PFSK-1 (cell line): ENCODE measurements around the gene CDHR3.
A peak's percentile ranks its signal among the peaks of the same experiment; 100 is the strongest.

Experiments used
- FOXP2 ChIP-seq: optimal IDR thresholded peaks from 2 replicates; pipeline ENCODE3; 2011; ENCODE audit warnings: borderline replicate concordance, control low read depth, inconsistent platforms; ENCODE audit not compliant: insufficient read depth; ENCODE audit errors: extremely low read length, extremely low read depth
- POLR2AphosphoS5 ChIP-seq: IDR thresholded peaks from 2 replicates; pipeline ENCODE4 v1.6.1; 2012; ENCODE audit warnings: low read depth, mild to moderate bottlenecking, control low read depth, low read length, moderate library complexity
- SIN3A ChIP-seq: IDR thresholded peaks from 2 replicates; pipeline ENCODE4 v1.6.1; 2012; ENCODE audit warnings: mild to moderate bottlenecking, low read length, moderate library complexity, borderline replicate concordance; ENCODE audit not compliant: insufficient read depth
- TAF1 ChIP-seq: IDR thresholded peaks from 2 replicates; pipeline ENCODE4 v1.6.1; 2012; ENCODE audit warnings: low read length, control low read depth, borderline replicate concordance; ENCODE audit not compliant: insufficient read depth
- TF ChIP-seq, protein P1 (sequence below), 2 experiments: IDR thresholded peaks; 2 replicates each; pipeline versions ENCODE4 v1.6.1 to v1.8.0; 2011 to 2012; ENCODE audit warnings: low read depth in 2 of 2, low read length in 2 of 2, control low read depth in 1 of 2, inconsistent platforms in 1 of 2, mild to moderate bottlenecking in 1 of 2, moderate library complexity in 1 of 2; ENCODE audit not compliant: insufficient read depth in 1 of 2

CDHR3 gene

DNA sequence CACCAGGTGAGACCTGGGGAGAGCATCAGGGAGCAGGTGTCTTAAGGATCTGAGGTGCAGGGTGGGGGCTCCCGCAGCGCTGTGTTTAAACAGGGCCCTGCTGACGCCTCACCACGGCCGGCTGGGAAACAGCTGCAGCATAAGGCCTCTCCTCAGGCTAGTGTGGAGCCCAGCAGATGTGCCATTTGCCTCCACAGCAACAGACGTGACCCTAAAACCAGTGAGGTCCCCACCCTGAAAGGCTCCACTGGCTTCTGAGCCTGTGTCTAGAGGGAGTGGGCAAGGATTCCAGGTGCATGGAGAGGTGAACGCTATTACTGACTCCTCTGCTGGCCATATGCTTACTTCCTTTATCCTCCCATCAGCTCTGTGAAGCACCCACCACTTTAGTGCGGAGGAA lies 101.3 kb downstream of the CDHR3 start:
- TF ChIP-seq FOXP2 = no peak
- TF ChIP-seq SIN3A = no peak
- TF ChIP-seq TAF1 = no peak
- TF ChIP-seq, protein P1, sequence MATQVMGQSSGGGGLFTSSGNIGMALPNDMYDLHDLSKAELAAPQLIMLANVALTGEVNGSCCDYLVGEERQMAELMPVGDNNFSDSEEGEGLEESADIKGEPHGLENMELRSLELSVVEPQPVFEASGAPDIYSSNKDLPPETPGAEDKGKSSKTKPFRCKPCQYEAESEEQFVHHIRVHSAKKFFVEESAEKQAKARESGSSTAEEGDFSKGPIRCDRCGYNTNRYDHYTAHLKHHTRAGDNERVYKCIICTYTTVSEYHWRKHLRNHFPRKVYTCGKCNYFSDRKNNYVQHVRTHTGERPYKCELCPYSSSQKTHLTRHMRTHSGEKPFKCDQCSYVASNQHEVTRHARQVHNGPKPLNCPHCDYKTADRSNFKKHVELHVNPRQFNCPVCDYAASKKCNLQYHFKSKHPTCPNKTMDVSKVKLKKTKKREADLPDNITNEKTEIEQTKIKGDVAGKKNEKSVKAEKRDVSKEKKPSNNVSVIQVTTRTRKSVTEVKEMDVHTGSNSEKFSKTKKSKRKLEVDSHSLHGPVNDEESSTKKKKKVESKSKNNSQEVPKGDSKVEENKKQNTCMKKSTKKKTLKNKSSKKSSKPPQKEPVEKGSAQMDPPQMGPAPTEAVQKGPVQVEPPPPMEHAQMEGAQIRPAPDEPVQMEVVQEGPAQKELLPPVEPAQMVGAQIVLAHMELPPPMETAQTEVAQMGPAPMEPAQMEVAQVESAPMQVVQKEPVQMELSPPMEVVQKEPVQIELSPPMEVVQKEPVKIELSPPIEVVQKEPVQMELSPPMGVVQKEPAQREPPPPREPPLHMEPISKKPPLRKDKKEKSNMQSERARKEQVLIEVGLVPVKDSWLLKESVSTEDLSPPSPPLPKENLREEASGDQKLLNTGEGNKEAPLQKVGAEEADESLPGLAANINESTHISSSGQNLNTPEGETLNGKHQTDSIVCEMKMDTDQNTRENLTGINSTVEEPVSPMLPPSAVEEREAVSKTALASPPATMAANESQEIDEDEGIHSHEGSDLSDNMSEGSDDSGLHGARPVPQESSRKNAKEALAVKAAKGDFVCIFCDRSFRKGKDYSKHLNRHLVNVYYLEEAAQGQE (IDR thresholded peaks at IDR 0.05; ENCODE audit: insufficient read depth in 1 of 2, low read depth in 2 of 2, low read length in 2 of 2) = no peak
- TF ChIP-seq POLR2AphosphoS5 = no peak

DNA sequence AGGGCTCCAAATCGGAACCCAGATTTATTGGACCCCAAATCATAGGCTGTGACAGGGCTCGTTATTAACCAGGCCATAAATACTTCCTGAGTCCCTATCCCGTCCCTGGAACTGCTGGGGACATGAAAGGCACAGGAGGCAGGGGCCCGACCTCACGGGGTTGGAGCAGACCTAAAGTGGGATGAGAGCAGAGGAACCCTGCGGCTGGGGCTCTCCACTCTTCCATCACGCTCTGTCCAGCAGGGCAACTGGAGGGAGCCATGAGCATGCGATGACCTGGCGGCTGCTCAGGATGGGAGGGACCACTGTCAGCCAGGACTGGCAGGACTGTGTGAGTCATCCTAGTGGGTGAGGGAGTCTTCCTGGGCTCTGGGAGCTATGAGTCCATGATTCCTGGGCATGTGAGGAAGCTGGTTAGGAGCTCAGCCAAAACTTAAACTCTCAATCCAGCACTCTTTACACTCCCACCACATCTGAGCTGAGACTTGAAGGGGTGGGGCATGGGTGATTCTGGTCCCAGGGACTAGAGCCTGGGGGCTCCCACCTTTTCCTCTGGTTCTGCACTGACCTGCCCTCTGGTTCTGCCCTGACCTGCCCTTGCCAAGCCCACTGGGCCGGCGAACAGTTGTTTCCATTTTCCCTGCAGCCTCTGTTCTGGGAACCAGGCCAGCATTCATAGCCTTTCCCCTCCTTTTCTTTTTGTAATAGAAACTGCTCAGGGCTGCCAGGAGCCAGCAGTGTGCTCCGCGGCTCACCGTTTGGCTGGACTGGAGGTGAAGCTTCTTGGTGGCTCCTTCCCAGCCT lies 101.9 kb downstream of the CDHR3 start:
- peak; percentile 56 for TF ChIP-seq FOXP2
- TF ChIP-seq POLR2AphosphoS5 = no peak
- no peak for TF ChIP-seq TAF1
- TF ChIP-seq, protein P1 (IDR thresholded peaks at IDR 0.05; ENCODE audit: insufficient read depth in 1 of 2, low read depth in 2 of 2, low read length in 2 of 2) = peak; percentile 71 to 74
- no peak for TF ChIP-seq SIN3A

DNA sequence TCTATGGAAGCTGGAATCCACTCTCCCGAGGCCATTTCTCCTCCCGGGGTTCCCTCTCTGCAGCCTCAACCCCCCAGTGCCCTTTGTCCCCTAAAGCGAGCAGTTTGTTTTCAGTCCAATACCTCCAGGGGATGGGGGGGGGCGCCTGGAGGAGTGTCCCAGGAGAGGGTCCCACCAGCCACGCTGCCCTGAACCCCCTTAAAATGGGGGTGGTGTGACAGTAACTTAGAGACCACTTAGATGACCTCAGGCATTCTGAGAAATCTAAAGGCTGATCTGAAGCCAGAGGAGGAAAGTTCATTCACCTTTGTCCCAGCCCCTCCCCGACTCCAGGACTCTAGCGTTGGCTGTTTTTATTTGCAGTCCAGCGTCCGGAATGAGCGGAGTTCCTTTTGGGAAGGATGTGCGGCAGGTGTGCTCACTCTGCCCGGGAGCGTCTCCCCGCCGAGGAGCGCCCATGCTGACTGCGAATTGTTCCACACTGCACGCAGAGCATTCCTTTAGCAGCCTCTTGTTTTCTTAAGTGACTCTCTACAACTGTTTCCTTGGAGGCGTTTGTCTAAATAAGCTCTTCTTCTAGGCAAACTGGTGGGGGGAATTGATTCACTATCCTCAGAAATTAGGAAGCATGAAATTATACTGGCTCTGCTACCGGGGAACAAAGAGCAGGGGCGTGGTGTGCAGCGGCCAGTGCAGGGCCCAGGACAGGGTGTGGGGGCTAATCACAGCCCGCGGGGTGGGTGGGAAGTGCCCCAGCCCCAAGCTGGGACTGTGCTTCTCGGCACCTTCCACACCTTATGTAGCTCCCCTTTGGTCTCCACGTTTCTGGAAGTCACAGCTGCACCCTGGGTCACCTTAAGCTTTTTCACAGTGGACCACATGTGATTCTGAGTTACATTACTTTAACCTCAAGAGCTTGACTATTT lies 102.8 kb downstream of the CDHR3 start:
- TF ChIP-seq FOXP2 (no peak), TAF1 (no peak), POLR2AphosphoS5 (no peak), SIN3A (no peak)
- TF ChIP-seq, protein P1 (IDR thresholded peaks at IDR 0.05; ENCODE audit: insufficient read depth in 1 of 2, low read depth in 2 of 2, low read length in 2 of 2) = no peak

DNA sequence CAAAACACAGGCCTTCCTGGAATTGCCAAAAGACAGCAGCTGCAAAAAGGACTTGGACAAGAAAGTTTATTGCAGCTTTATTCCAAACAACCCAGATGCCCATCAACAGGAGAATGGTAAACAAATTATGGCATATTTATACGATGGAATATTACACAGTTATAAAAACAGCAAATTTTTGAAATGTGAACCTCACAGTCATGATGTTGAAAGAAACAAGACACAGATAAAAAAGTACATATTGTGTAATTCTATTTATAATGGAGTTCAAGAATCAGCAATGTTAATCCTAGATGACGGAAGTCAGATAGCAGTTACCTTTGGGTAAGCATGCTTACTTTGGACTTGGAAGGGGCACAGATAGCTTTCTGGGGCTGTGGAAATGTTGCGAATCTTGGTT lies 104.6 kb downstream of the CDHR3 start:
- TF ChIP-seq FOXP2 (no peak), SIN3A (no peak), TAF1 (no peak), POLR2AphosphoS5 (no peak)
- TF ChIP-seq, protein P1 (IDR thresholded peaks at IDR 0.05; ENCODE audit: insufficient read depth in 1 of 2, low read depth in 2 of 2, low read length in 2 of 2) = no peak
